ENCODE results near the gene ATXN10. TPM values are rescaled to one million over a fixed set of nuclear protein-coding genes. Genes with fewer than 3 reads are reported as not detected.

ATXN10 gene
- total and polyA plus RNA-seq, 10 of the 15 experiments (the other 5 are each of a cell fraction or from before 2014, with no cell fraction given): 29.2 to 249 (median 146) TPM

GRCh38 chr22:45817745-45818423, 146.2 kb downstream of the ATXN10 start:
- Histone ChIP-seq H3K9me3 (replicated peaks; ENCODE audit: control insufficient read depth, insufficient read depth, low read length) (no peaks in the 10 kb centered on the region), H3K79me2 (ENCODE audit: control insufficient read depth, insufficient read depth, low read length) (no peaks in the 10 kb centered on the region), H4K20me1 (ENCODE audit: control insufficient read depth, insufficient read depth) (no peaks in the 10 kb centered on the region), H3K4me1 (ENCODE audit: control insufficient read depth, insufficient read depth, low read length) (no peaks in the 10 kb centered on the region), H3K9ac (ENCODE audit: control insufficient read depth, insufficient read depth, low read length) (no peak overlapping the region), H3K4me2 (ENCODE audit: control insufficient read depth, insufficient read depth) (no peak overlapping the region), H3K36me3 (ENCODE audit: control insufficient read depth in 2 of 2, insufficient read depth in 2 of 2, low read length in 1 of 2) (peaks cover 2 to 15% of the 10 kb centered on the region in 2 experiments), H2AFZ (ENCODE audit: control insufficient read depth, low read depth, low read length) (no peak overlapping the region), H3K27me3 (replicated peaks in 1 of 2; ENCODE audit: control insufficient read depth in 2 of 2, insufficient read depth in 2 of 2, low read length in 1 of 2) (no peaks in the 10 kb centered on the region), H3K4me3 (no peak overlapping the region), H3K27ac (ENCODE audit: control insufficient read depth, insufficient read depth) (no peak overlapping the region)
- ChIA-PET RAD21 (ENCODE audit: unreplicated experiment) (no interaction called here), SMC1A (ENCODE audit: uncharacterized antibody, unreplicated experiment) (no interaction called here), CTCF (no interaction called here), POLR2A (no interaction called here)
- DNase-seq (ENCODE audit: low read depth, low spot score) (no peak), FAIRE-seq (no peak), ATAC-seq (no peak)
- WGBS (ENCODE audit: insufficient coverage, insufficient replicate concordance, low lambda C conversion rate, missing lambda C conversion rate): 98% methylated on average over 8 of the region's 8 CpGs
- in situ Hi-C loops (cut with MboI) (no loop called here), intact Hi-C loops (cut with micrococcal nuclease; ENCODE audit: unreplicated experiment) (no loop called here)
- TF ChIP-seq ETV6 (conservative IDR thresholded peaks at IDR 0.05 in 1 of 2, IDR thresholded peaks at IDR 0.05 in 1 of 2; ENCODE audit: borderline replicate concordance in 1 of 2, low read depth in 1 of 2) (no peak), NFYA (IDR thresholded peaks at IDR 0.05; ENCODE audit: borderline replicate concordance, low read depth, low read length) (no peak), BRCA1 (IDR thresholded peaks at IDR 0.05; ENCODE audit: low read depth, low read length) (no peak), RFX5 (IDR thresholded peaks at IDR 0.05; ENCODE audit: low read depth, low read length) (no peak)
- no TSS peak for BruUV-seq (replicated peaks)

DNA sequence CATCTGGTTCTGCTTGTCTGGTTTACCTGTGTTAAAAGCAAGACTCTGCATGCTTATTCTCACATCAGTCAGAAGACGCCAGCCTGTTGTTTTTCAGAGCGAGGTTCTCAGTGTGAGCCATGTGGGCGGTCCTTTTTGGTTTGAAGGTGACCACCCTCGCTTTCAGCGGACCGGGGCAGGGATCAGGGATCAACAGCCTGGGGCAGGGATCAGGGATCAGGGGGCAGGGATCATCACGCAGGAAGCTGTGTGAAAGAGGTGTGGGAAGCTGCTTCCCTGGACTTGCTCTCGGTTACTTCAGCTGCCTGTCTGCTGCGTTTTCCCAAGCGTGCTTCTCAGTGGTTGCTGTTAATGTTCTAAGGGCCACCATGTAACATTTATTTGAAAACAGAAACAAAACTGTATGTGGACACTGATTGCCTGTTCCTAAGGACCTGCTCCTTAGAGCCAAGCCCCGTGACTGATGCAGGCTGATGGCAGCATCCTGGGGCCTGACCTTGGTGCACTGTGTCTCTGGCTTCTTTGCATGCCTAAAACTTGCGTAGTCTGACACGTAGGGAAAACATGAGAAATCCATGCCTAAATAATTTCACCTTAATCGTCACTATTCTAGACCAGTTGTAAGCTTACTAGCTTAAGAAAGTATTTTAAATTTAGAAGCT, 146.9 kb downstream of the ATXN10 start:
- ChIA-PET CTCF (no interaction called here), RAD21 (ENCODE audit: unreplicated experiment) (no interaction called here)
- 98% methylated on average over 14 of the region's 14 CpGs for WGBS (ENCODE audit: insufficient coverage, insufficient replicate concordance, low lambda C conversion rate, missing lambda C conversion rate)
- TF ChIP-seq MTA3 (IDR thresholded peaks at IDR 0.05; ENCODE audit: borderline replicate concordance, low read length) (no peak), EGR1 (IDR thresholded peaks at IDR 0.05; ENCODE audit: borderline replicate concordance in 1 of 2, low read depth in 2 of 2, low read length in 2 of 2) (no peak), NFYB (IDR thresholded peaks at IDR 0.05; ENCODE audit: insufficient read depth, low read depth, low read length) (no peak)
- TF ChIP-seq, protein P1, sequence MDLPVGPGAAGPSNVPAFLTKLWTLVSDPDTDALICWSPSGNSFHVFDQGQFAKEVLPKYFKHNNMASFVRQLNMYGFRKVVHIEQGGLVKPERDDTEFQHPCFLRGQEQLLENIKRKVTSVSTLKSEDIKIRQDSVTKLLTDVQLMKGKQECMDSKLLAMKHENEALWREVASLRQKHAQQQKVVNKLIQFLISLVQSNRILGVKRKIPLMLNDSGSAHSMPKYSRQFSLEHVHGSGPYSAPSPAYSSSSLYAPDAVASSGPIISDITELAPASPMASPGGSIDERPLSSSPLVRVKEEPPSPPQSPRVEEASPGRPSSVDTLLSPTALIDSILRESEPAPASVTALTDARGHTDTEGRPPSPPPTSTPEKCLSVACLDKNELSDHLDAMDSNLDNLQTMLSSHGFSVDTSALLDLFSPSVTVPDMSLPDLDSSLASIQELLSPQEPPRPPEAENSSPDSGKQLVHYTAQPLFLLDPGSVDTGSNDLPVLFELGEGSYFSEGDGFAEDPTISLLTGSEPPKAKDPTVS (IDR thresholded peaks at IDR 0.05; ENCODE audit: low read depth, low read length): no peak
- TF ChIP-seq, protein P2, sequence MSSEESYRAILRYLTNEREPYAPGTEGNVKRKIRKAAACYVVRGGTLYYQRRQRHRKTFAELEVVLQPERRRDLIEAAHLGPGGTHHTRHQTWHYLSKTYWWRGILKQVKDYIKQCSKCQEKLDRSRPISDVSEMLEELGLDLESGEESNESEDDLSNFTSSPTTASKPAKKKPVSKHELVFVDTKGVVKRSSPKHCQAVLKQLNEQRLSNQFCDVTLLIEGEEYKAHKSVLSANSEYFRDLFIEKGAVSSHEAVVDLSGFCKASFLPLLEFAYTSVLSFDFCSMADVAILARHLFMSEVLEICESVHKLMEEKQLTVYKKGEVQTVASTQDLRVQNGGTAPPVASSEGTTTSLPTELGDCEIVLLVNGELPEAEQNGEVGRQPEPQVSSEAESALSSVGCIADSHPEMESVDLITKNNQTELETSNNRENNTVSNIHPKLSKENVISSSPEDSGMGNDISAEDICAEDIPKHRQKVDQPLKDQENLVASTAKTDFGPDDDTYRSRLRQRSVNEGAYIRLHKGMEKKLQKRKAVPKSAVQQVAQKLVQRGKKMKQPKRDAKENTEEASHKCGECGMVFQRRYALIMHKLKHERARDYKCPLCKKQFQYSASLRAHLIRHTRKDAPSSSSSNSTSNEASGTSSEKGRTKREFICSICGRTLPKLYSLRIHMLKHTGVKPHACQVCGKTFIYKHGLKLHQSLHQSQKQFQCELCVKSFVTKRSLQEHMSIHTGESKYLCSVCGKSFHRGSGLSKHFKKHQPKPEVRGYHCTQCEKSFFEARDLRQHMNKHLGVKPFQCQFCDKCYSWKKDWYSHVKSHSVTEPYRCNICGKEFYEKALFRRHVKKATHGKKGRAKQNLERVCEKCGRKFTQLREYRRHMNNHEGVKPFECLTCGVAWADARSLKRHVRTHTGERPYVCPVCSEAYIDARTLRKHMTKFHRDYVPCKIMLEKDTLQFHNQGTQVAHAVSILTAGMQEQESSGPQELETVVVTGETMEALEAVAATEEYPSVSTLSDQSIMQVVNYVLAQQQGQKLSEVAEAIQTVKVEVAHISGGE (CRISPR knock-in tag; IDR thresholded peaks at IDR 0.05): no peak

More for the DNA sequence above, 146.9 kb downstream of the ATXN10 start:
- Histone ChIP-seq H3K4me1 (ENCODE audit: control insufficient read depth, insufficient read depth, low read length) (no peaks in the 10 kb centered on the region), H4K20me1 (ENCODE audit: control insufficient read depth, insufficient read depth) (no peaks in the 10 kb centered on the region), H2AFZ (ENCODE audit: control insufficient read depth, low read depth, low read length) (no peak overlapping the region), H3K27ac (ENCODE audit: control insufficient read depth, insufficient read depth) (no peak overlapping the region), H3K9ac (ENCODE audit: control insufficient read depth, insufficient read depth, low read length) (no peak overlapping the region), H3K4me3 (no peak overlapping the region), H3K79me2 (ENCODE audit: control insufficient read depth, insufficient read depth, low read length) (no peaks in the 10 kb centered on the region), H3K9me3 (replicated peaks; ENCODE audit: control insufficient read depth, insufficient read depth, low read length) (no peaks in the 10 kb centered on the region), H3K27me3 (replicated peaks in 1 of 2; ENCODE audit: control insufficient read depth in 2 of 2, insufficient read depth in 2 of 2, low read length in 1 of 2) (no peaks in the 10 kb centered on the region), H3K36me3 (ENCODE audit: control insufficient read depth in 2 of 2, insufficient read depth in 2 of 2, low read length in 1 of 2) (peaks cover 2 to 12% of the 10 kb centered on the region in 2 experiments), H3K4me2 (ENCODE audit: control insufficient read depth, insufficient read depth) (no peak overlapping the region)
- POLR2A ChIA-PET: no interaction called here
- SMC1A ChIA-PET (ENCODE audit: uncharacterized antibody, unreplicated experiment): no interaction called here
- DNase-seq (ENCODE audit: low read depth, low spot score) (no peak), FAIRE-seq (no peak), ATAC-seq (no peak)
- BruUV-seq (replicated peaks): no TSS peak
- intact Hi-C loops (cut with micrococcal nuclease; ENCODE audit: unreplicated experiment) (no loop called here), in situ Hi-C loops (cut with MboI) (no loop called here)

Measured in GM12878 (cell line).